NOMO-1 treated with DMSO at 0.1 percent for 48 hours (cell line): ENCODE results near the gene PVR.
"Not testable (repeated sequence)": the region's sequence is repeated elsewhere in the genome, so short reads cannot be mapped to it uniquely, and the experiment has no call there.

Experiments
- DNase-seq: peaks from one replicate; lab custom pipeline; 2025; ENCODE audit not compliant: unreplicated experiment; lab: John Stamatoyannopoulos, UW

Gene PVR

DNA sequence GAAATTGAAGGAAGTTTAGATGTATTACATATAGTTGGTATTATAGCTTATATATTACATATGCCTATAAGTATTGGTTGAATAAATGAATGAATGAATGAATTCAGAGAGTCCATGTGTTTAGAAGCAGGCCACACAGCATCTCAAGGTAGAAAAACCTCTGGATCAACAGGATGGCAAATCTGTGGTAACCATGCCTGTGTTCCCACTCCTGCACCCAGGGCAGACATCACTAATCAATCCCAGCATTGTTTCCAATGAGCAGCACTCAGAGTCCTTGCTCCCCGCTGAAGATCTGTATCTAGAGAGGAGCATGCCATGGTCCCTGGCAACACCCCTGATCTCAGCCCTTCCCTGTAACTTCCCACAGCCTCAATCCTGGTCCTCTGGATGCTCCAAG lies 28.5 kb downstream of the PVR start:
- DNase-seq, result no peak

GRCh38 chr19:44673510-44673909 lies 29.8 kb downstream of the PVR start:
- DNase-seq, result no peak

GRCh38 chr19:44675521-44675920 lies 31.8 kb downstream of the PVR start:
- DNase-seq, result no peak

- DNase-seq, result no peak
Measured at GRCh38 chr19:44677019-44677811, 33.5 kb downstream of the PVR start.

GRCh38 chr19:44680536-44680935 lies 36.8 kb downstream of the PVR start:
- DNase-seq, result no peak

DNA sequence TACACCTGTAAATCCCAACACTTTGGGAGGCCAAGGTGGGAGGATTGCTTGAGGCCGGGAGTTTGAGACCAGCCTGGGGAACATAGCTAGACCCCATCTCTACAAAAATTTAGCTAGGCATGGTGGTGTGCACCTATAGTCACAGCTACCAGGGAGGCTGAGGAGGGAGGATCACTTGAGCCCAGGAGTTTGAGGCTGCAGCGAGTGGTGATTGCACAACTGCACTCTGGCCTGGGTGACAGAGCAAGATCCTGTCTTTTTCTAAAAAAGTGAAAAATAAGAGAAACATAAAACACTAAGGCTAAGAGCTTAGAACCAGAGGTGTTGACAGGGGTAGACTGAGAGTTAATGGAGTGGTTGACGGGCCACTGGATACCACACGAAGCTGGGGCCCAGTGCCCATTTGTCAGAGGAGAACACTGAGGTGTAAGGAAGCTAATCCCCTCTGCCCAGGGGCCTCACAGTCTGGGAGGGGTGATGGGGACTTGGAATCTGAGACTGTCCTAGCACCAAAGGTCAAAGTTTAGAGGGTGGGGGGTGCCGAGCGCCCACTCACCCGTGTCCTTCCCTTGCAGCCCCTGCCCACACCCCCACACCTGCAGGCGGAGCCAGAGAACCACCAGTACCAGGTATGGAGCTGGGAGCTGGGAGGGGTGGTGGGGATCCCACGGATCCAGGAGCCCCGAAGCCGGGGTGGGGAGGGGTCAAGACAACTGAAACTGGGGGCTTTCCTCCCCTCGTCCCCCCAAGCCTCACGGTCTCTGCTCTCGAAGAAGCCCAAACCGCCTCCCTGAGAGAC lies 38.5 kb downstream of the PVR start:
- DNase-seq, result no peak

DNA sequence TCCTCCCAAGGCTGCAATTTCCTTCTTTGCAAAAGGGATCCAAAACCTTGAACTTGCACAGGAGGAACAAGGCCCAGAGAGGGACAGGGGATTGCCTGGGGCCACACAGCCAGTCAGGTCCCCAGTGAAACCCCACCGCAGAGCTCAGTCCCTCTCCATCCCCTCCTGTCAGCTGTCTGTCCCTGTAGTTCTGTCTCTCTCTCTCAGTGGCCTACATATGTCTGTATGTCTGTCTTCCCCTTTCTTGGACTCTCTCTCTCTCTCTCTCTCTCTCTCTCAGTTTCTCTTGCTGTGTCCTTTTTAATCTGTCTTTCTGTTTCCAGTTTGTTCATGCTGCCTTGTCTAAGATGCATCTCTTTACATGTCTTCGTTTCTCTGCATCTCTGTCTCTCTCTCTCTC lies 39.1 kb downstream of the PVR start:
- DNase-seq, result no peak

GRCh38 chr19:44683434-44684210 lies 39.9 kb downstream of the PVR start:
- no peak for DNase-seq

DNA sequence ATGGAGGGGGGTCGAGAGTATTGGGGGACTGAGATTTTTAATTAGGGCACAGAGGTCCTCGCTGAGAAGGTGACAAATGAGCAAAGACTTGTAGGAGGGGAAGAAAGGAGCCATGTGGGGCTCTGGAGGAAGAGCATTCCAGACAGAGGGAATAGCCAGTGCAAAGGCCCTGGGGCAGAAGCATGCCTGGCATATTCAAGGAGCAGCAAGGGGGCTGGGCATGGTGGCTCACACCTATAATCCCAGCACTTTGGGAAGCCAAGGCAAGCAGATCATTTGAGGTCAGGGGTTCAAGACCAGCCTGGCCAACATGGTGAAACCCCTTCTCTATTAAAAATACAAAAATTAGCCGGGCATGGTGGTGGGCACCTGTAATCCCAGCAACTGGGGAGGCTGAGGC lies 40.7 kb downstream of the PVR start:
- DNase-seq, result not testable (repeated sequence)

DNA sequence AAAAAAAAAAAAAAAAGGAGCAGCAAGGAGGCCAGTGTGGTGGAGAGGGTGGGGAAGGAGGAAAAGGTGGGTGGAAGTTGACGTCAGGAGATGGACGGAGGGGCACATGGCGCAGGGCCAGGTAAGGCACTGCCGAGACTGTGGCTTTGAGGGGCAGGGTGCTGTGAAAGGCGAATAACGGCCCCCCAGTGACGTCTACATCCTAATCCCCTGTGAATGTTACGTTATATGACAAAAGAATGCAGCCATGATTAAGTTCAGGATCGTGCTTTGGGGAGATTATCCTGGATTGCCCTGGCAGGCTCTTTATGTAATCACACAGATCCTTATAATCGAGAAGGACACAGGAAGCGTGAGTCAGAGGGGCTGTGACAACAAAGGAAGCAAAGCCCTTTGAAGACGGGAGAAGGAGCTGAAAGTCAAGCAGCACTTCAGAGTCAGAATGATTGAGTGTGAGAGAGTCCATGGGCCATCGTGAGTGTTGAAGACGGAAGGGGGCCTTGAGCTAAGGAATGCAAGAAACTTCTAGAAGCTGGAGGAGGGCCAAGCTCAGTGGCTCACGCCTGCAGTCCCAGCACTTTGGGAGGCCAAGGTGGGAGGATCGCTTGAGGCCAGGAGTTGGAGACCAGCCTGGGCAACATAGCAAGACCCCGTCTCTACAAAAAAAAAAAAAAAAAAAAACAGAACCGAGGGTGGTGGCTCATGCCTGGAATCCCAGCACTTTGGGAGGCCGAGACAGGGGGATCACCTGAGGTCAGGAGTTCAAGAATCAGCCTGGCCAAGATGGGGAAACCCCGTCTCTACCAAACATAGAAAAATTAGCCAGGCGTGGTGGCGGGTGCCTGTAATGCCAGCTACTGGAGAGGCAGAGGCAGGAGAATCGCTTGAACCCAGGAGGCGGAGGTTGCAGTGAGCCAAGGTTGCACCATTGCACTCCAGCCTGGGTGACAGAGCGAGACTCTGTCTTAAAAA lies 41.5 kb downstream of the PVR start:
- DNase-seq, result no peak

DNA sequence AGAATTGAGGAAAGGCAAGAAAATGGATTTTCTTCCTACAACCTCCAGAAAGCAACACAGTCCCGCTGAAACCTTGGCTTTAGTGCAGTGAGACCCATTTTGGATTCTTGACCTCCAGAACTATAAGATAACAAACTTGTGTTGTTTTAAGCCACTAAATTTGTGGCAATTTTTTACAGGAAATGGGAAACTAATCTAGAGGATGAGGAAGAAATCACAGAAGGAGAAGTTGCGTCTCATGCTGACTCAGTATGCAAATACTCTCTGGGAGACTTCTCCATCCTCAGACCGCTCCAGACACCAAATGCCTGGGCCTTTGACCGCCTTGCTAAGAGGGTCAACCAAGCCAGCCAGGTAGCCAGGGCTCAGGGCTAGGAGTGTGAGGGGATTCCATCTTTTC lies 42.2 kb downstream of the PVR start:
- DNase-seq, result peak; percentile 45

DNA sequence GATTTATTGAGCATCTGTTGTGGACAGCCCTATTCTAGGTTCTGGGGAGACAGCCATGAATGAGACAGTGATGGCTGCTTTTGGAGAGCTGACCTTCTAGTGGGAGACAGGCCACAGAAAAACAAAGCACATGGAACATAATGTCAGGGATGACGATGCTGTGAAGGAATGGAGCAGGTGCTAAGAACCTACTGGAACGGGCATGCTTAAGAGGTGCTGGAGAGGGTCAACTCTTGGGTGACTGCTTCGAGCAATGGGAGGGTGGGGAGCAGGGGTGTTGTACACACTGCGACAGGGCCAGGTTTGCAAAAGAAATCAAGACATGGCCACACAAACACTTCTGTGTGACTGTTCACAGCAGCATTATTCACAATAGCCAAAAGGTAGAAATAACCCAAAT lies 43.2 kb downstream of the PVR start:
- no peak for DNase-seq

GRCh38 chr19:44687888-44688287 lies 44.2 kb downstream of the PVR start:
- DNase-seq, result peak; percentile 20

- DNase-seq, result peak; percentile 39
Measured at GRCh38 chr19:44689290-44690130, 45.8 kb downstream of the PVR start.

DNA sequence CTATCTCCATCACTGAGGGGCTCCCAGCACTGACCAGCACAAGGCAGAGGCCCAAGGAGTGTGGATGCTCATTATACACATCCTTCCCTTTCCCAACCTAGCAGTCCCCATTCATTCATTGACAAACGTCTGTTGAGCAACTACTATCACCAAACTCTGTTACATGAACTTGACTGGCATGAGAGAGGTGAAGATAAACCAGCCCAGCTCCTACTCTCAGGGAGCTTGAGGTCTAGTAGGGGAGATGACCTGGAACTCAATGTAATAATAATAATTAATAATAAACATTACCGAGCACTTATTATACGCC lies 46.4 kb downstream of the PVR start:
- no peak for DNase-seq

DNA sequence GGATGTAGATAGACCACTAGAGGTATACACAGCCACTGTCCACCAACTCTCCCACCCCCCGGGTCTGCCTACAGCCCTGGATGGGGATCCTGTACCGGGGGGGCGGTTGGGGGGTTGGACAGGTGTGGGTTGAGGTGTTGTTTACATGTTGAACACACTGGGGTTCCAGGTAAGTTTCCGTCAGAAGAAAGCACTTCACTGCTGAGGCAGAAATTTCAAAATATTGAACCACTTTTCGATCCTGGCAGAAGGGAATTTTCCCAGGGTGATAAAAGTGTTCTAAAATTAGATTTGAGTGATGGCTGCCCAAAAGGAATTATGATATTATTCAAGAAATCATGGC lies 48.6 kb downstream of the PVR start:
- no peak for DNase-seq

DNA sequence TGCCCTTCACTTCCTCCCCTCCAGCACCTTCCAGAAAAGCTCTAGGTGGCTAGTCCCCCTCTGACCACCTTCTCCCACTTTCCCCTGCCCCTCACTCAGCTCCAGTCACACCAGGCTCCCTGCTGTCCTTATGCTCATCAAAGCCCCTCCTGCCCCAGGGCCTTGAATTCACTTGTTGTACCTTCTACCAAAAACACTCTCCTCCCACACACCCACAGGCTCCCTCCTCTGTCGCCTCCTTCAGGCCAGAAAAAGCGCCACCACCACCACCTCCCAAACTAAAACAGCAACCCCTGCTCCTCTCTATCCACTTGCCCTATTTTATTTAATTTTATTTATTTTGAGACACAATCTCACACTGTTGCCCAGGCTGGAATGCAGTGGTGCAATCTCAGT lies 50.5 kb downstream of the PVR start:
- no peak for DNase-seq

DNA sequence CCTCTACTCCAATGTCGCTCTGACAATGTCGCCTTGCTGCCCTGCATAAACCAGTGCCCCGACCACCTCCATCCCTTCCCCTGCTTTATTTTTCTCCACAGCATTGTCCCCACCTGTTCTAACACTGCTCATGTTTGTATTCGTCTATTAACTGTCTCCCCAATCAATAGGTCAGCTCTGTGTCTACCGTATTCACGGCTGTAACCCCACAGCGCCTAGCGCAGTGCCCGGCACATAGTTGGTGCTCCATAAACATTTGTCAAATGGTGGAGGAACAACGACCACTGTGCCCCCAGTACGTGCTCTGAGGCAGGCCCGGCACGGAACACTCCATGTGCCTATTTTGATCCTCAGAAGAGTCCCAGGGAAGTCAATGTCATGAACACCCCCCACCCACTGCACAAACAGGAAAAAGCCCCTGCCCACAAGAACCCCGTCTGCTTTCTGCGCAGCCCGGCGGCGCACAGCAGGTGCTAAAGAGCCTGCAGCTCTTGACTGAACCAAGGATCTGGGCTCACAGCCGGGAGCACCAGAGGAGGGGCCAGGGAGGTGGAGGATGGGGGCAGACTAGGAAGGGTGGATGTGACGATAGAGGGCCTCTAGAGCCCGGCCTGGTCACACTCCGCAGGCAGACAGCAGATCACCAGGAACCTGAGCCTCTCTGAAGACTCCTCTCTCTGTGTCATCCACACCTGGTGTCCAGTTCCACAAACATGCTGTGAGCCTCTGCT lies 53.4 kb downstream of the PVR start:
- DNase-seq, result no peak

GRCh38 chr19:44697670-44698034 lies 53.9 kb downstream of the PVR start:
- no peak for DNase-seq
